Mesendoderm (in vitro differentiated cells): Measurements from ENCODE around the gene HERC4.

Experiments used
- DNase-seq: peaks from one replicate; pipeline ENCODE4 v3.0.0; 2013
- H2AK5ac ChIP-seq: 2 replicates; pipeline ENCODE4 v1.6.1; 2013; ENCODE audit warnings: low read length, inconsistent platforms
- H2BK120ac ChIP-seq: 2 replicates; pipeline ENCODE4 v1.6.1; 2013; ENCODE audit warnings: low read depth, mild to moderate bottlenecking, low read length, moderate library complexity, mixed read lengths
- H2BK15ac ChIP-seq: replicated peaks from 2 replicates; pipeline ENCODE4 v1.6.1; 2013; ENCODE audit warnings: low read depth, mild to moderate bottlenecking, moderate library complexity
- H2BK5ac ChIP-seq: 2 replicates; pipeline ENCODE4 v1.6.1; 2013; ENCODE audit warnings: low read length, inconsistent platforms
- H3K18ac ChIP-seq: 2 replicates; pipeline ENCODE4 v1.6.1; 2013; ENCODE audit warnings: mild to moderate bottlenecking, low read length, mixed read lengths
- H3K23ac ChIP-seq: one replicate; pipeline ENCODE4 v1.6.1; 2013; ENCODE audit warnings: low read length
- H3K27ac ChIP-seq: 2 replicates; pipeline ENCODE4 v1.5.1; 2013; ENCODE audit warnings: low read depth, mild to moderate bottlenecking, inconsistent platforms, low read length, moderate library complexity
- H3K27me3 ChIP-seq: 2 replicates; pipeline ENCODE4 v1.6.1; 2013; ENCODE audit warnings: low read length, control low read depth, mild to moderate bottlenecking, inconsistent platforms; ENCODE audit not compliant: insufficient read depth, poor library complexity
- H3K36me3 ChIP-seq: 2 replicates; pipeline ENCODE4 v1.6.1; 2013; ENCODE audit warnings: low read length, inconsistent platforms; ENCODE audit not compliant: control insufficient read depth, insufficient read depth
- H3K4ac ChIP-seq: one replicate; pipeline ENCODE4 v1.6.1; 2013; ENCODE audit warnings: low read depth, mild to moderate bottlenecking, low read length, moderate library complexity
- H3K4me1 ChIP-seq: 2 replicates; pipeline ENCODE4 v1.6.1; 2013; ENCODE audit warnings: low read depth, low read length, inconsistent platforms; ENCODE audit not compliant: control insufficient read depth
- H3K4me2 ChIP-seq: 2 replicates; pipeline ENCODE4 v1.6.1; 2013; ENCODE audit warnings: low read length
- H3K4me3 ChIP-seq: 2 replicates; pipeline ENCODE4 v1.5.1; 2013; ENCODE audit warnings: mild to moderate bottlenecking, low read length
- H3K56ac ChIP-seq: one replicate; pipeline ENCODE4 v1.6.1; 2013; ENCODE audit warnings: low read length
- H3K79me1 ChIP-seq: 2 replicates; pipeline ENCODE4 v1.6.1; 2013; ENCODE audit warnings: low read length, inconsistent platforms
- H3K79me2 ChIP-seq: 2 replicates; pipeline ENCODE4 v1.6.1; 2013; ENCODE audit warnings: mild to moderate bottlenecking, low read length; ENCODE audit not compliant: control insufficient read depth, insufficient read depth
- H3K9ac ChIP-seq: 2 replicates; pipeline ENCODE4 v1.6.1; 2013; ENCODE audit warnings: low read length, inconsistent platforms
- H4K5ac ChIP-seq: one replicate; pipeline ENCODE4 v1.6.1; 2013; ENCODE audit warnings: low read length
- H4K8ac ChIP-seq: one replicate; pipeline ENCODE4 v1.6.1; 2013; ENCODE audit warnings: low read depth, mild to moderate bottlenecking, control low read depth, low read length, moderate library complexity
- WGBS: extraction: QIAGEN DNeasy Blood & Tissue Kit; methylation state at CpG from one replicate; pipeline ENCODE4 v1.1.7; 2013; ENCODE audit warnings: low lambda C conversion rate, missing lambda C conversion rate; ENCODE audit not compliant: insufficient coverage; ENCODE audit errors: extremely low coverage; 5-methylcytosine and 5-hydroxymethylcytosine counted together

Gene HERC4

GRCh38 chr10:67925449-67926005 lies 149.6 kb downstream of the HERC4 start:
- Histone ChIP-seq H3K56ac (no peak overlapping the region), H2BK5ac (no peak overlapping the region), H3K27ac (no peak overlapping the region), H3K18ac (no peak overlapping the region), H3K36me3 (no peaks in the 10 kb centered on the region), H3K23ac (no peak overlapping the region), H3K9ac (no peak overlapping the region), H2BK15ac (no peak overlapping the region), H3K79me2 (no peaks in the 10 kb centered on the region), H3K4me3 (no peak overlapping the region), H3K27me3 (no peaks in the 10 kb centered on the region), H3K4me1 (no peaks in the 10 kb centered on the region), H2AK5ac (no peak overlapping the region), H4K5ac (no peak overlapping the region), H2BK120ac (no peak overlapping the region), H3K79me1 (no peaks in the 10 kb centered on the region), H3K4me2 (no peak overlapping the region), H3K4ac (no peak overlapping the region), H4K8ac (no peak overlapping the region)
- DNase-seq: no peak
- no CpG with 5 or more reads among the region's 1 CpG for WGBS

- H3K4me1 ChIP-seq: no peaks in the 10 kb centered on the region
- H3K9ac ChIP-seq: no peak overlapping the region
- no peak overlapping the region for H3K27ac ChIP-seq
- H3K18ac ChIP-seq: no peak overlapping the region
- no peak overlapping the region for H2BK15ac ChIP-seq
- no peak overlapping the region for H3K4ac ChIP-seq
- no peak overlapping the region for H3K23ac ChIP-seq
- H3K27me3 ChIP-seq: no peaks in the 10 kb centered on the region
- no peaks in the 10 kb centered on the region for H3K79me2 ChIP-seq
- no peak overlapping the region for H3K4me2 ChIP-seq
- no peak overlapping the region for H3K56ac ChIP-seq
- H4K5ac ChIP-seq: no peak overlapping the region
- H3K79me1 ChIP-seq: no peaks in the 10 kb centered on the region
- no peak overlapping the region for H4K8ac ChIP-seq
- no peak overlapping the region for H3K4me3 ChIP-seq
- no peaks in the 10 kb centered on the region for H3K36me3 ChIP-seq
- DNase-seq: no peak
- WGBS: no CpG with 5 or more reads among the region's 3 CpGs
- H2BK5ac ChIP-seq: no peak overlapping the region
- no peak overlapping the region for H2AK5ac ChIP-seq
- H2BK120ac ChIP-seq: no peak overlapping the region
These were observed 150.9 kb downstream of the HERC4 start for GRCh38 chr10:67924136-67924535.

GRCh38 chr10:67923551-67923950 lies 151.5 kb downstream of the HERC4 start:
- no peaks in the 10 kb centered on the region for H3K79me1 ChIP-seq
- H2AK5ac ChIP-seq: no peak overlapping the region
- H4K8ac ChIP-seq: no peak overlapping the region
- H3K27me3 ChIP-seq: no peaks in the 10 kb centered on the region
- no peak overlapping the region for H3K4me2 ChIP-seq
- no peak overlapping the region for H3K9ac ChIP-seq
- H3K56ac ChIP-seq: no peak overlapping the region
- no peak overlapping the region for H3K23ac ChIP-seq
- WGBS: no CpG with 5 or more reads among the region's 5 CpGs
- no peak overlapping the region for H3K27ac ChIP-seq
- H4K5ac ChIP-seq: no peak overlapping the region
- no peak overlapping the region for H2BK5ac ChIP-seq
- H2BK15ac ChIP-seq: no peak overlapping the region
- H3K79me2 ChIP-seq: no peaks in the 10 kb centered on the region
- no peak overlapping the region for H3K4ac ChIP-seq
- no peak overlapping the region for H3K4me3 ChIP-seq
- H3K18ac ChIP-seq: no peak overlapping the region
- no peak for DNase-seq
- no peaks in the 10 kb centered on the region for H3K4me1 ChIP-seq
- H3K36me3 ChIP-seq: peaks cover under 1% of the 10 kb centered on the region
- no peak overlapping the region for H2BK120ac ChIP-seq

GRCh38 chr10:67921065-67921464 lies 154.0 kb downstream of the HERC4 start:
- H3K36me3 ChIP-seq: peaks cover 6% of the 10 kb centered on the region
- whole genome bisulfite sequencing: no CpG with 5 or more reads among the region's 1 CpG
- no peaks in the 10 kb centered on the region for H3K79me2 ChIP-seq
- no peak overlapping the region for H2AK5ac ChIP-seq
- no peak overlapping the region for H3K56ac ChIP-seq
- no peak overlapping the region for H3K9ac ChIP-seq
- no peaks in the 10 kb centered on the region for H3K27me3 ChIP-seq
- H3K79me1 ChIP-seq: peaks cover 3% of the 10 kb centered on the region
- DNase-seq: no peak
- H3K27ac ChIP-seq: no peak overlapping the region
- H4K5ac ChIP-seq: no peak overlapping the region
- H3K23ac ChIP-seq: no peak overlapping the region
- H3K4me3 ChIP-seq: no peak overlapping the region
- H2BK15ac ChIP-seq: no peak overlapping the region
- no peak overlapping the region for H4K8ac ChIP-seq
- H2BK5ac ChIP-seq: no peak overlapping the region
- H3K18ac ChIP-seq: no peak overlapping the region
- no peaks in the 10 kb centered on the region for H3K4me1 ChIP-seq
- H2BK120ac ChIP-seq: no peak overlapping the region
- no peak overlapping the region for H3K4me2 ChIP-seq
- no peak overlapping the region for H3K4ac ChIP-seq

GRCh38 chr10:67917679-67918078 lies 157.4 kb downstream of the HERC4 start:
- no peak for DNase-seq
- H3K56ac ChIP-seq: no peak overlapping the region
- H2BK120ac ChIP-seq: no peak overlapping the region
- no peak overlapping the region for H2AK5ac ChIP-seq
- H3K4me3 ChIP-seq: no peak overlapping the region
- no peak overlapping the region for H4K8ac ChIP-seq
- no peak overlapping the region for H3K18ac ChIP-seq
- no peak overlapping the region for H3K4ac ChIP-seq
- no peaks in the 10 kb centered on the region for H3K4me1 ChIP-seq
- no peak overlapping the region for H3K9ac ChIP-seq
- no peaks in the 10 kb centered on the region for H3K79me2 ChIP-seq
- H2BK5ac ChIP-seq: no peak overlapping the region
- no peak overlapping the region for H3K4me2 ChIP-seq
- H3K79me1 ChIP-seq: peaks cover 3% of the 10 kb centered on the region
- H3K36me3 ChIP-seq: peaks cover 9% of the 10 kb centered on the region
- no peak overlapping the region for H3K27ac ChIP-seq
- no peak overlapping the region for H2BK15ac ChIP-seq
- no peaks in the 10 kb centered on the region for H3K27me3 ChIP-seq
- no peak overlapping the region for H4K5ac ChIP-seq
- H3K23ac ChIP-seq: no peak overlapping the region
- WGBS: no CpG with 5 or more reads among the region's 1 CpG

- H3K4me1 ChIP-seq: no peaks in the 10 kb centered on the region
- no peak overlapping the region for H3K4me3 ChIP-seq
- H3K36me3 ChIP-seq: peaks cover 9% of the 10 kb centered on the region
- no peak overlapping the region for H2BK120ac ChIP-seq
- H3K4me2 ChIP-seq: no peak overlapping the region
- no peak overlapping the region for H3K18ac ChIP-seq
- no peaks in the 10 kb centered on the region for H3K79me2 ChIP-seq
- H2BK15ac ChIP-seq: no peak overlapping the region
- no peak overlapping the region for H3K23ac ChIP-seq
- H3K27ac ChIP-seq: no peak overlapping the region
- no peak overlapping the region for H4K8ac ChIP-seq
- WGBS: no CpG with 5 or more reads among the region's 2 CpGs
- H3K79me1 ChIP-seq: peaks cover 3% of the 10 kb centered on the region
- H3K56ac ChIP-seq: no peak overlapping the region
- no peak overlapping the region for H2AK5ac ChIP-seq
- no peak overlapping the region for H3K9ac ChIP-seq
- no peaks in the 10 kb centered on the region for H3K27me3 ChIP-seq
- no peak overlapping the region for H3K4ac ChIP-seq
- H4K5ac ChIP-seq: no peak overlapping the region
- no peak for DNase-seq
- H2BK5ac ChIP-seq: no peak overlapping the region
These were observed 157.9 kb downstream of the HERC4 start for GRCh38 chr10:67917169-67917568.
